Activated naive CD4-positive, alpha-beta T cell treated with anti-CD3 and anti-CD28 coated beads for 36 hours (primary cell): ENCODE data around the gene FJX1. TPM values are rescaled to one million over a fixed set of nuclear protein-coding genes. Genes with fewer than 3 reads are reported as not detected.
"Not testable (repeated sequence)": the region's sequence is repeated elsewhere in the genome, so short reads cannot be mapped to it uniquely, and the experiment has no call there.

ENCODE experiments used
- CTCF ChIA-PET: fragments of 350-600 bp; sonication (Branson Sonifier 250); formaldehyde crosslinking; loops from one replicate; lab custom pipeline; 2021; ENCODE audit warnings: antibody characterized with exemption; lab: Charles Lee
- DNase-seq: peaks from one replicate; pipeline ENCODE4 v3.0.0-alpha.2; 2020
- H3K27ac Mint-ChIP-seq: one replicate; pipeline ENCODE4 v1.8.0; 2021; ENCODE audit warnings: mild to moderate bottlenecking, mixed read lengths
- H3K27me3 Mint-ChIP-seq: one replicate; pipeline ENCODE4 v1.8.0; 2021; ENCODE audit warnings: low read depth, mixed read lengths
- H3K36me3 Mint-ChIP-seq: one replicate; pipeline ENCODE4 v1.8.0; 2021; ENCODE audit warnings: low read depth, mixed read lengths
- H3K4me1 Mint-ChIP-seq: one replicate; pipeline ENCODE4 v1.8.0; 2021; ENCODE audit warnings: low read depth, mixed read lengths
- H3K4me3 Mint-ChIP-seq: one replicate; pipeline ENCODE4 v1.8.0; 2021; ENCODE audit warnings: mild to moderate bottlenecking, moderate library complexity, mixed read lengths
- H3K9me3 Mint-ChIP-seq: one replicate; pipeline ENCODE4 v1.8.0; 2021; ENCODE audit warnings: mixed read lengths
- intact Hi-C: fragments of 100-400 bp; cut with micrococcal nuclease; formaldehyde crosslinking; loops from one replicate; pipeline ENCODE4 v1.15.1; 2023
- total RNA-seq, 2 experiments: library from RNA; stranded (reverse); gene quantifications; one replicate each; pipeline ENCODE4 v1.2.3, GENCODE V29; 2021

Gene FJX1
- total RNA-seq, 2 experiments from 2014 or later: 0.77 to 0.98 TPM

DNA sequence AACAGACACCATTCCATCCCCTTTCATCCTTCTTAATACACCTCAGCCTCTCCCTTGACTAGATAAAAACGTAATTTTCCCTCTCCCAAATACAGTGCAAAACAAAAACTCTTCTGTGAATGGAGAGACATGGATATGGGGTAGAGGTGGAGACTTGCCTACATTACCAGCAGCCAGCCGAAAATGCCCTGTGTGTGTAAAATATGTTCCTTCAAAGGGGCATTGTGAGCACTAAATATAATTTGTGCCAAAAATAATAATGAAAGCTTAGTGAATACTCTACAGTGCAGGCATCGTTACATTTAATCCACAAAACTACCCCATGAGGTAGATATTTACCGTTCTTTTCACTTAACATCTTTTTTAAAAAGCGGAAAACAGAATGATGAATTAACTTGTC, 43.3 kb downstream of the FJX1 start:
- peaks cover 24% of the 10 kb centered on the region for H3K9me3 Mint-ChIP-seq
- H3K4me1 Mint-ChIP-seq: peaks cover 42% of the 10 kb centered on the region
- peaks cover 24% of the 10 kb centered on the region for H3K36me3 Mint-ChIP-seq
- DNase-seq: no peak
- peak overlapping the region; percentile 93 for H3K4me3 Mint-ChIP-seq
- H3K27ac Mint-ChIP-seq: no peak overlapping the region
- intact Hi-C loops: loop anchor here (5.0 kb wide), 1 partner anchor 744 kb away; the partner anchor contains the start of genes APIP and PDHX
- H3K27me3 Mint-ChIP-seq: peaks cover 4% of the 10 kb centered on the region
- CTCF ChIA-PET: interaction anchor here (0.6 to 0.9 kb wide), 2 partner anchors 21 to 740 kb away, joined by 3 read pairs; no protein-coding TSS in a partner anchor

DNA sequence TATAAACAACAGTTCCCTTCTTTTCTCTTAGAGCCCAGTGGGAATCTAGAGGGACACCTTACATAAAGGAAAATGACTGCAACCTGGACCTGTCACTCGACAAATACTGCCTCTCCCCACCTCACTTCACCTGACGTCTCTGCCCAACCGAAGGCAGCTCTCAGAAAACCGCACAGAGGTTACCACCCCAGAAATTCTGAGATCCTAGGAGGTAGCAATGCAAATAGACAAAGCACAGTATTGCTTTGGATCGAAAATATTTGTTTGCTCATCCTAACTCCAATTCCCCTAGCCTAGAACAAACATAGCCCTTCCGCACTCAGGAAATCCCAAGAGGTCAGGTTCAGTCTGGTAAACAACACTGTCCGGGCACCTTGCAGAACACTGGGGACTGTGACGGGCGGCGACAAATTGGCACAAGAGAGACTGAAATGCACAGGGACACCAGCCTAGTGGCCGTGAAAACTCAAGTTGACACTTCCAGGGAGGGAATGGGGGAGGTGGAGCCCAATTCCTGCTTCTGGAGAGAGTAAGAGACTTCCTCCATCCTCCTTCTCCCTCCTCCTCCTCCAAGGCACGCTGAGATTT, 43.9 kb downstream of the FJX1 start:
- Mint-ChIP-seq H3K27me3 (peaks cover under 1% of the 10 kb centered on the region), H3K9me3 (peaks cover 28% of the 10 kb centered on the region), H3K4me1 (peaks cover 45% of the 10 kb centered on the region), H3K27ac (peak overlapping the region; percentile 92), H3K4me3 (peak overlapping the region; percentile 93), H3K36me3 (peaks cover 26% of the 10 kb centered on the region)
- DNase-seq: peak; percentile 26
- CTCF ChIA-PET: interaction anchor here (0.9 kb wide), 1 partner anchor 739 kb away, joined by 3 read pairs; no protein-coding TSS in a partner anchor
- intact Hi-C loops: loop anchor here (1.0 to 5.0 kb wide), 8 partner anchors 12 to 848 kb away; partner anchors contain the start of genes APIP, COMMD9, PDHX and TRAF6

DNA sequence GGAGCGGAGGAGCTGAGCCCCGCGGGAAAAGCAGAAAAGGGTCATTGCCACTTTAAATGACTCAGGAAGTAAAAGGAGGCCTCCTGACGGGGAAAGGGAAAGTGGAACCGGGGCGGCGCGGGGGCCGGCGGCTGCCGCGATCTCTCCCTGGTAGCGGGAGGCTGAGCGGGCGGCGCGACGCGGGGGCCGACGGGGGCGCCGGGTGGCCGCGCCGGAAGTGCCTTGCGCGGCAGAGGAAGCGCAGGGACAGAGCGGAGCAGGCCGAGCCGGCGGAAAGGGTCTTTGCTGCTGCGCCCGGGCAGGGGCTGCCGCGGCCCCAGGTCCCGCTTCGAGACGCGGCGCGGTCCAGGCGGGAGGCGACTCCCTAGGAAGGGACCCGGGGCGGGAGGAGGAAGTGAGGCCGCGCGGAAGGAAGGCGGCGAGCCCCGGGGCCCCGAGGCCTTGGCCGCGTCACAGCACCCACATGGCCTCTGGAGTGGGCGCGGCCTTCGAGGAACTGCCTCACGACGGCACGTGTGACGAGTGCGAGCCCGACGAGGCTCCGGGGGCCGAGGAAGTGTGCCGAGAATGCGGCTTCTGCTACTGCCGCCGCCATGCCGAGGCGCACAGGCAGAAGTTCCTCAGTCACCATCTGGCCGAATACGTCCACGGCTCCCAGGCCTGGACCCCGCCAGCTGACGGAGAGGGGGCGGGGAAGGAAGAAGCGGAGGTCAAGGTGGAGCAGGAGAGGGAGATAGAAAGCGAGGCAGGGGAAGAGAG, 44.6 kb downstream of the FJX1 start, which contains the start of gene TRIM44:
TSS of gene TRIM44 (plus strand) at position 127 of the 759 bp plus-strand sequence. CDS start at position 464, 337 bp downstream.
- CTCF ChIA-PET: no interaction called here
- peaks cover 28% of the 10 kb centered on the region for H3K9me3 Mint-ChIP-seq
- H3K27me3 Mint-ChIP-seq: no peaks in the 10 kb centered on the region
- DNase-seq: peak; percentile 90
- H3K4me1 Mint-ChIP-seq: peaks cover 45% of the 10 kb centered on the region
- H3K27ac Mint-ChIP-seq: peak within 1 kb of the TSS; percentile 92
- peak within 1 kb of the TSS; percentile 93 for H3K4me3 Mint-ChIP-seq
- H3K36me3 Mint-ChIP-seq: peaks cover 27% of the 10 kb centered on the region
- intact Hi-C loops: loop anchor here (1.0 to 5.0 kb wide), 8 partner anchors 13 to 847 kb away; partner anchors contain the start of genes APIP, COMMD9, PDHX and TRAF6

GRCh38 chr11:35663408-35663702, 45.1 kb downstream of the FJX1 start:
- peaks cover 30% of the 10 kb centered on the region for H3K9me3 Mint-ChIP-seq
- no peak for DNase-seq
- H3K4me1 Mint-ChIP-seq: peaks cover 45% of the 10 kb centered on the region
- H3K4me3 Mint-ChIP-seq: peak overlapping the region; percentile 93
- H3K27ac Mint-ChIP-seq: peak overlapping the region; percentile 92
- H3K36me3 Mint-ChIP-seq: peaks cover 31% of the 10 kb centered on the region
- no peaks in the 10 kb centered on the region for H3K27me3 Mint-ChIP-seq
- CTCF ChIA-PET: no interaction called here
- intact Hi-C loops: loop anchor here (2.0 to 5.0 kb wide), 3 partner anchors 51 to 746 kb away; partner anchors contain the start of genes APIP and PDHX

GRCh38 chr11:35664977-35665441, 46.7 kb downstream of the FJX1 start:
- Mint-ChIP-seq H3K27me3 (no peaks in the 10 kb centered on the region), H3K4me1 (peaks cover 54% of the 10 kb centered on the region), H3K36me3 (peaks cover 36% of the 10 kb centered on the region), H3K9me3 (peaks cover 32% of the 10 kb centered on the region), H3K4me3 (peak overlapping the region; percentile 40), H3K27ac (peak overlapping the region; percentile 25)
- intact Hi-C loops: loop anchor here (2.0 to 5.0 kb wide), 3 partner anchors 16 to 748 kb away; partner anchors contain the start of genes APIP and PDHX
- no peak for DNase-seq
- CTCF ChIA-PET: no interaction called here

- Mint-ChIP-seq H3K9me3 (peaks cover 32% of the 10 kb centered on the region), H3K36me3 (peaks cover 40% of the 10 kb centered on the region), H3K4me3 (no peak overlapping the region), H3K27me3 (no peaks in the 10 kb centered on the region), H3K27ac (no peak overlapping the region), H3K4me1 (peaks cover 66% of the 10 kb centered on the region)
- no peak for DNase-seq
- CTCF ChIA-PET: no interaction called here
- intact Hi-C loops: loop anchor here (5.0 kb wide), 1 partner anchor 135 kb away; no protein-coding TSS in a partner anchor
Observed at GRCh38 chr11:35667257-35667656, 49.0 kb downstream of the FJX1 start.

- Mint-ChIP-seq H3K4me1 (peaks cover 68% of the 10 kb centered on the region), H3K36me3 (peaks cover 36% of the 10 kb centered on the region), H3K9me3 (peaks cover 28% of the 10 kb centered on the region)
- not testable (repeated sequence) for H3K27ac Mint-ChIP-seq, DNase-seq, H3K4me3 Mint-ChIP-seq, H3K27me3 Mint-ChIP-seq
- CTCF ChIA-PET: interaction anchor here (1.2 kb wide), 1 partner anchor 50 kb away, joined by 3 read pairs; the partner anchor contains the start of gene FJX1
- intact Hi-C loops: loop anchor here (2.0 to 5.0 kb wide), 2 partner anchors 134 to 338 kb away; no protein-coding TSS in a partner anchor
Observed at GRCh38 chr11:35668350-35668749, 50.1 kb downstream of the FJX1 start.

Other genes with a start within 250 kb of the FJX1 start
- not detected for gene SLC1A2, start 198.9 kb upstream of the FJX1 start, total RNA-seq
- gene PAMR1, start 92.8 kb upstream of the FJX1 start, total RNA-seq: not detected
- gene TRIM44, start 44.3 kb downstream of the FJX1 start, total RNA-seq: 10 to 100 TPM; 35.0 to 37.8 TPM